NCI-H1436 treated with DMSO at 0.1 percent for 48 hours (cell line): ENCODE measurements around the gene STRADA.

Source experiments
- DNase-seq: peaks from one replicate; lab custom pipeline; 2025; lab: John Stamatoyannopoulos, UW

Gene STRADA

GRCh38 chr17:63682981-63683380, 58.6 kb downstream of the STRADA start:
- DNase-seq: no peak

- no peak for DNase-seq
Observed at GRCh38 chr17:63682441-63682840, 59.2 kb downstream of the STRADA start.

GRCh38 chr17:63681530-63681929, 60.1 kb downstream of the STRADA start:
- DNase-seq: no peak

GRCh38 chr17:63680700-63681099, 60.9 kb downstream of the STRADA start:
- no peak for DNase-seq

GRCh38 chr17:63679214-63679613, 62.4 kb downstream of the STRADA start:
- DNase-seq: no peak

GRCh38 chr17:63676584-63676983, 65.0 kb downstream of the STRADA start:
- DNase-seq: no peak

GRCh38 chr17:63675607-63676546, 65.7 kb downstream of the STRADA start:
- DNase-seq: no peak

- DNase-seq: no peak
Observed at GRCh38 chr17:63675231-63675606, 66.4 kb downstream of the STRADA start.

GRCh38 chr17:63672856-63673255, 68.7 kb downstream of the STRADA start:
- DNase-seq: no peak

- DNase-seq: no peak
Observed at GRCh38 chr17:63665527-63666214, 75.9 kb downstream of the STRADA start.

- no peak for DNase-seq
Observed at GRCh38 chr17:63659850-63660249, 81.7 kb downstream of the STRADA start.

GRCh38 chr17:63658366-63658765, 83.2 kb downstream of the STRADA start:
- DNase-seq: no peak

GRCh38 chr17:63657786-63658185, 83.8 kb downstream of the STRADA start:
- DNase-seq: no peak

- DNase-seq: no peak
Observed at GRCh38 chr17:63653050-63653449, 88.5 kb downstream of the STRADA start.
